ENCODE results near the gene PARP12.

PARP12 gene

GRCh38 chr7:140059273-140060242 lies 3.2 kb downstream of the PARP12 start:
- DNase-seq (ENCODE audit: low read depth): peak; percentile 32

GRCh38 chr7:140058517-140058916 lies 4.2 kb downstream of the PARP12 start:
- no peak for DNase-seq (ENCODE audit: low read depth)

- DNase-seq (ENCODE audit: low read depth): no peak
These were observed 5.6 kb downstream of the PARP12 start for GRCh38 chr7:140057143-140057535.

- no peak for DNase-seq (ENCODE audit: low read depth)
These were observed 6.2 kb downstream of the PARP12 start for GRCh38 chr7:140056431-140057142.

DNA sequence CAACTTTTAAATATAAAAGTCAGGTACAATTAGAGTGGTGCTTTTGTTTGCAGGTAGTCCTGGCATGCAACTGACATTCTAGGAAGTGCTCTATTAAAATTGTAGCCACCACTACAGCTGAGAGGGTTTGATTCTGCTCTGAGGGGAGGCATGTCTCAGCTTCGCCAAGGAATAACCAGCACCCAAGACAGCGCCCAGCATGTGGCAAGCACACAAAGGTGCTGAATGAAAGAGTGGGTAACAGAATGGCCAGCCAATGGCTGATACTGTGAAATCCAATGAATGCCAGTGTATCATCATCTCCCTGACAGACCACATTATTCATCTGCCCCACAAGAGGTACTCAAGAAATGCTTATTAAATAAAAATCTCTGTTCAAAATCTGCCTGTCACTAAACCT lies 6.9 kb downstream of the PARP12 start:
- DNase-seq (ENCODE audit: low read depth): no peak

- DNase-seq (ENCODE audit: low read depth): no peak
These were observed 8.0 kb downstream of the PARP12 start for GRCh38 chr7:140054751-140055150.

DNA sequence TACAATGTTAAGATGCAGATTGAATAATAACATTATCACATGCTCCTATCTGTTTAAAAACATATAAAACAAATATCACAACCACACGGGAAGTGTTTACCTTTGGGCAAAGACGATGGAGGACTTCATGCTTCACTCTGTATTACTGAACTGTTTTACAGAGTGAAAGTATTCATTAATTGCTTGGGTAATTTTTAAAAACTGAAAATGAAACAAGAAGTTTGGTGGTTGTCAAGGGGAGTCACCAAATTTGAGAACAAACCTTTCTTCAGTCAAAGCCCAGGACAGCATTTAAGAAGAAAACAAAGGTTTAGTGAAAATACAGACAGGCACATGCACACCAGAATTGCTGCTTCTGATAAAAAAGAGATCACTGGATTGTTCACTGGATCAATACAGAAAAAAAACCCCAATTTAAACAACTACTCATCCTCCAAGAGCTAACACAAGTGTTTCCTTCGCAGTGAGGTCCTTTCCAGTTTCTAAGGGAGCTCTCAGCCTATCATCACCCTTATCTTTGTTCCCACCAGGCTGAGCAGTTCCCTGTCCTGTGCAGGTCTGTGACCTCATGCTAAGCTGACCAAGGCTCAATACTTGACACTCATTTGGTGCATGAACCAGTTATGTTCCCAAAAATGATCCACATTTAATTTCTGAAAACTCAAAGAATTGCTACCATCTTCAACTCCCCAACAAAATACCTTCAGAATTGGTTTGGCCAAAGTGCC lies 8.8 kb downstream of the PARP12 start:
- no peak for DNase-seq (ENCODE audit: low read depth)

DNA sequence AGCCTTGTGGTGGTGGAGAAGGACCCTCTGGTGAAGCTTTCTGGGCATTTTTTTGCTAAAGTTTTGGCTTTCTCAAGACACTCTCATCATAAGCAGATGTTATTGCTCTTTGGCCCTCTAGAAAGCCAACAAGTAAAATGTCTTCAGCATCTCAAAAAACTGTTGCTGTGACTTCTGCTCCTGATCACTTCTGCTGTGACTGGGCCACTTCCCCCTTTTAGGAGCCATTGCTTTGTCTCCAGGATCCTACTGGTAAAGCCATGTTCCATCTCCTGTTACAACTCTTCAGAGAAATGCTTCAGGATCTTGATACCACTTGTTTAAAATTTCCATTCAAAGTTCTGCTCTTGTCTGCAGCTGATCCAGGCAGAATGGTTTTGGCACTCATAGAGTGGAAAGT lies 10.9 kb downstream of the PARP12 start:
- no peak for DNase-seq (ENCODE audit: low read depth)

- no peak for DNase-seq (ENCODE audit: low read depth)
These were observed 12.7 kb downstream of the PARP12 start for GRCh38 chr7:140050100-140050499.

GRCh38 chr7:140049339-140050024 lies 13.3 kb downstream of the PARP12 start:
- DNase-seq (ENCODE audit: low read depth): no peak

DNA sequence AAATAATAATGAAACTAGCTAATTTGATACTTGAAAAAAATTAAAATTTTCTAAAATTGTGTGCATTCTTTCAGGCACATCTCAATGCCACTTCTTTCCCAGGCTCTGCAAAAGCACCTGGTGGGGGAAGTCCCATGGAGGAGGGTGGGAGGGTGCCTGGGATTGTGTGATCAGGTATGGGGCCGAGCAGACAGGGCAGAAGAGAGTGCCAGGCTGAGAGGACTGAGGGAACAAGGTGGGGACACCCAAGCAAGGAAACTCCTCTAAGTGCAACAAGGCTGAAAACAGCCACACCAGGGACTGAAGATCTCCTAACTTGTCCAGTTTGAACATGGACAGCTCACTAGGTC lies 13.8 kb downstream of the PARP12 start:
- no peak for DNase-seq (ENCODE audit: low read depth)

DNA sequence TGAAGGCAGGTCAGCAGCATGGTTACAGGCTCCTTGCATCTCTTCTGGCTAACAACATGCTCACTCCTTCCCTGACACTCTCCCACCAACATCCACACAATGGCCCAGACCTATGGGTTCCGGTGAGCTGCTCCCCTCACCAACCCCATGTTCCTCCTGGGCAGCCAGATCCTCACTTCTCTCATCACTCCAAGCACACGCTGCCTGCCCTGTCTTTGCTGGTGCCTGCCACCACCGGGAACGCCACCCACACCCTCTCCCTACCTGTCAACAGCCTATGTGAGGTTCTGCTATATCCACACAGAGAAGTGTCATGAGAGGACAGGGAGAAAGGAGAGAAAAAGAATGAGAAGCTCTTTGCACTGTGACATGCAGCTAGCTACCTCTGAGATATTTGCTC lies 14.6 kb downstream of the PARP12 start:
- no peak for DNase-seq (ENCODE audit: low read depth)

DNA sequence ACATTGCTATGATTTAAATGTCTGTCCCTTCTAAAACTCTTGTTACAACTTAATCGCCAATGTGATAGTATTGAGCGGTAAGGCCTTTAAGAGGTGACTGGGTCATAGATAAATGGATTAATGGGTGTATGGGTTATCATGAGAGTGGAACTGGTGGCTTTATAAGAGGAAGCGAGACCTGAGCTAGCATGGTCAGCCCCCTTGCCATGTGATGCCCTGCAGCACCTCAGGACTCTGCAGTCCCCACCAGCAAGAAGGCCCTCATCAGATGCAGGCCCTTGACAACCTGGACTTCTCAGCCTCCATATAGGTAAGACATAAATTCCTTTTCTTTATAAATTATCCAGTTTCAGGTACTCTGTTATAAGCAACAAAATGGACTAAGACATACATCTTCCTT lies 15.6 kb downstream of the PARP12 start:
- no peak for DNase-seq (ENCODE audit: low read depth)

DNA sequence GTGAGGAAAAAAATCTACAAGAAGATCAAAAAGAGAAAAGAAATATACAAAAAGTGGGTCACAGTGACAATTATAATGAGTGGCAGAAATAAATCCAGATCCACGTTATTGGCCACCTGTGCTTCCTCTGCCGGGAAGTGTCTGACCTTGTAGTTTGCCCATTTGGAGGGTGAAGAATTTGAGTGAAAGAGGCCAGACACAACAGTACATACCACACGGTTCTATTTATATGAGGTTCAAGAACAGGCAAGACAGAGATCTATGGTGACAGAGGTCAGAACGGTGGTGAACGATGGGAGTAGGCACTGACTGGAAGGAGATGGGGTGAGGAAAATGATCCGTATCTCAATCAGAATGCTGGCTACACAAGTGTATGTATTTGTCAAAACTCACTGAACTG lies 17.1 kb downstream of the PARP12 start:
- no peak for DNase-seq (ENCODE audit: low read depth)

- DNase-seq (ENCODE audit: low read depth): no peak
These were observed 18.5 kb downstream of the PARP12 start for GRCh38 chr7:140044251-140044650.

GRCh38 chr7:140042386-140042670 lies 20.4 kb downstream of the PARP12 start:
- no peak for DNase-seq (ENCODE audit: low read depth)

DNA sequence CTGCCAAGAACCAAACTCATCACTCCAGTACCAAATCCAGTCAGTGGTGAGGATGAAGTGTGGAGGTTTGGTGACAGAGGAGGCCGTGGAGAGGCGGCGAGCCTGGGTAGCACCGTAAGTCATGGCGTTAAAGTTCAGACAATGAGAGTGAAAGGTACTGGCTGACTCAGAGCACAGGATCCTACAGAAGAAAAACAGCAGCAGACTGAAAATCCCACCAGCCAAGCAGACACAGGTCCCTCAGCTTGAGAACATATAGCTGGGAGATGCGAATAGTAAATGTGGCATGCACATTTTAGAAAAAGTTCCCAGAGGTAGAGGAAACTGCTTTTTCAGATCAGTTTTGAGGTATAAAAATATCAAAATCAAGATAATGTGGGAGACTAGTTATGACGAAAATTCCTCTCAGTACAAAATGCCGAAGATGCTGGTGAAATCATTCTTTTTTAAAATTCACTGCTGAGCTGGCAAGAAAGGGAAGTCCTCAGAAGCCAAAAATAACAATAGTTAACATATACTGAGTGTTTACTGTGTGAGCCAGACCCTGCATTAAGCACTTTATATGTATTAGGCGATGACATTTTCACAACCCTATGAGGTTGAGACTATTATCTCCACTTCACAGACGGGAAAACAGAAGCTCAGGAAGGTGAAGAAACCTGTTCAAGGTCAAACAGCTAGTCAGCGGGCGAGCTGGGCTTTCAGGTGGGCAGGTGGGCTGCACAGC lies 20.9 kb downstream of the PARP12 start:
- no peak for DNase-seq (ENCODE audit: low read depth)

GRCh38 chr7:140039896-140040295 lies 22.9 kb downstream of the PARP12 start:
- DNase-seq (ENCODE audit: low read depth): no peak

DNA sequence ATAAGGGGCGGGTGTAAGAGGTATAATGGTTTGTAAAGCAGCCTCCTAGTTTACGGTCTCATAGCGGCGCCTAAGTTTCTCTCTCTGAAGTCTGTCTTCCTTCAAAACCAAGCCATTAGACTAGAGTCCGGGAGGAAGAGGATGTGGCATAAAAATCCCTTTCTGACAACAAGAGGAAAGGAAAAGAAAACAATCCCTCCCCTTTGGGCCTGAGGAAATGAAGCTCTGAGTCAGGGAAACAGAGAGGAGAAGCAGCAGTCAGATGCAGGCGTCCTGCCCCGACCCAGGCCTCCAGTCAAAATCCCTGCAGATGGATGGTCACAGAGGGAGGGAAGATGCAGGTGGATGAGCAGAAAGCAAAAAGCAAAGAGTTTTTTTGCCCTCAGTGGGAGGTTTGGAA lies 23.7 kb downstream of the PARP12 start:
- no peak for DNase-seq (ENCODE audit: low read depth)

- no peak for DNase-seq (ENCODE audit: low read depth)
These were observed 26.4 kb downstream of the PARP12 start for GRCh38 chr7:140036224-140036962.

Measured in activated T-cell treated with anti-CD3 and anti-CD28 coated beads for 24 hours (primary cell).